ENCODE results near the gene DKC1.

- TF ChIP-seq POLR2A (IDR thresholded peaks at IDR 0.05; ENCODE audit: low read depth, low read length) (no peak), CTCF (conservative IDR thresholded peaks at IDR 0.05; ENCODE audit: low read depth, low read length) (no peak), MAZ (IDR thresholded peaks at IDR 0.05; ENCODE audit: borderline replicate concordance, low read depth, low read length) (no peak), USF2 (IDR thresholded peaks at IDR 0.05; ENCODE audit: low read depth, low read length) (no peak), MAFK (IDR thresholded peaks at IDR 0.05; ENCODE audit: low read depth, low read length) (no peak), RAD21 (IDR thresholded peaks at IDR 0.05; ENCODE audit: low read length) (no peak)
These were observed 29.3 kb downstream of the DKC1 start for GRCh38 chrX:154791939-154792338.
